Endodermal cell (in vitro differentiated cells): ENCODE data around the gene ANKRD42. TPM values are rescaled to one million over a fixed set of nuclear protein-coding genes. Genes with fewer than 3 reads are reported as not detected.

Experiments used
- DNase-seq: peaks from one replicate; pipeline ENCODE4 v3.0.0-alpha.2; 2017
- H3K27ac ChIP-seq: 2 replicates; pipeline ENCODE4 v1.5.1; 2013; ENCODE audit warnings: mild to moderate bottlenecking, low read depth, low read length, moderate library complexity
- H3K27me3 ChIP-seq: 2 replicates; pipeline ENCODE4 v1.6.1; 2013; ENCODE audit warnings: mild to moderate bottlenecking, low read length, moderate library complexity; ENCODE audit not compliant: insufficient read depth, control insufficient read depth, poor library complexity, severe bottlenecking
- H3K36me3 ChIP-seq: 2 replicates; pipeline ENCODE4 v1.7.0; 2013; ENCODE audit warnings: mild to moderate bottlenecking, low read length, moderate library complexity; ENCODE audit not compliant: control insufficient read depth, insufficient read depth
- H3K4me1 ChIP-seq: one replicate; pipeline ENCODE4 v1.7.0; 2013; ENCODE audit warnings: low read length; ENCODE audit not compliant: control insufficient read depth, insufficient read depth
- H3K4me3 ChIP-seq: 2 replicates; pipeline ENCODE4 v1.5.1; 2013; ENCODE audit warnings: mild to moderate bottlenecking, low read length, moderate library complexity
- H3K9ac ChIP-seq: 2 replicates; pipeline ENCODE4 v1.6.1; 2013; ENCODE audit warnings: mild to moderate bottlenecking, low read length, moderate library complexity; ENCODE audit not compliant: poor library complexity, severe bottlenecking; ENCODE audit errors: extremely low read depth
- H3K9me3 ChIP-seq: 2 replicates; pipeline ENCODE4 v1.6.1; 2013; ENCODE audit warnings: mild to moderate bottlenecking, low read length, moderate library complexity; ENCODE audit not compliant: control insufficient read depth
- H3K27ac Mint-ChIP-seq: 2 replicates; pipeline ENCODE4 v1.8.0; 2020; ENCODE audit warnings: mixed read lengths
- H3K27me3 Mint-ChIP-seq: 2 replicates; pipeline ENCODE4 v1.8.0; 2021; ENCODE audit warnings: mild to moderate bottlenecking, mixed read lengths; ENCODE audit not compliant: insufficient read depth
- H3K36me3 Mint-ChIP-seq: 2 replicates; pipeline ENCODE4 v1.8.0; 2020; ENCODE audit warnings: low read depth, mixed read lengths
- H3K4me1 Mint-ChIP-seq: 2 replicates; pipeline ENCODE4 v1.8.0; 2020; ENCODE audit warnings: mixed read lengths
- H3K4me3 Mint-ChIP-seq: 2 replicates; pipeline ENCODE4 v1.8.0; 2020; ENCODE audit warnings: mild to moderate bottlenecking, moderate library complexity, mixed read lengths
- H3K9me3 Mint-ChIP-seq: 2 replicates; pipeline ENCODE4 v1.8.0; 2020; ENCODE audit warnings: mild to moderate bottlenecking, mixed read lengths
- CTCF ChIP-seq: fragments of 200-600 bp; sonication (generic); conservative IDR thresholded peaks from 2 replicates; pipeline ENCODE4 v1.5.0; 2021; ENCODE audit warnings: antibody characterized with exemption, mild to moderate bottlenecking
- WGBS, 2 experiments: methylation state at CpG; one replicate each; pipeline versions ENCODE4 v1.1.5 to v1.1.7; 2013; ENCODE audit warnings: missing lambda C conversion rate in 2 of 2, mixed read lengths in 1 of 2; ENCODE audit not compliant: insufficient coverage in 1 of 2, insufficient read length in 1 of 2; 5-methylcytosine and 5-hydroxymethylcytosine counted together
- total RNA-seq, 2 donors: library from RNA; stranded (reverse); fragmentation: NEBNext Ultra II Directional in 1 of 2; extraction: Animal tissue kit (Norgen Biotek cat#: 25700) in 1 of 2; gene quantifications; 2 replicates in 1 of 2; 3 replicates in 1 of 2; pipeline ENCODE4 v1.2.1, GENCODE V29; 2021

Gene ANKRD42
- total RNA-seq, 2 donors from 2014 or later: 11.1 to 11.4 TPM

DNA sequence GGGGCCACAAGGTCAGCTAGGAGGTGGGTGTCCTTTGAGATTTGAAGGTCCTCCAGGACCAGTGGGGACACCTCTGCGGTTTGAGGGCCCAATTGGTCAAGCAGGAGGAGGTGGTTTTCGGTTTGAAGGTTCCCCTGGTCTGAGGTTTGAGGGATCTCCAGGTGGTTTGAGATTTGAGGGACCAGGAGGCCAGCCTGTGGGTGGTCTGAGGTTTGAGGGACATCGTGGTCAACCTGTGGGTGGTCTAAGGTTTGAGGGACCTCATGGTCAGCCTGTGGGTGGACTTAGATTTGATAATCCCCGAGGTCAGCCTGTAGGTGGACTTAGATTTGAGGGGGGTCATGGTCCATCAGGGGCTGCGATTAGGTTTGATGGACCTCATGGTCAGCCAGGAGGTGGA is 24.8 kb upstream of the ANKRD42 start:
- Mint-ChIP-seq H3K27ac (no peak overlapping the region), H3K4me1 (peaks cover 16% of the 10 kb centered on the region), H3K4me3 (no peak overlapping the region), H3K27me3 (no peaks in the 10 kb centered on the region), H3K36me3 (peaks cover 76% of the 10 kb centered on the region), H3K9me3 (no peaks in the 10 kb centered on the region)
- TF ChIP-seq CTCF: no peak
- DNase-seq: no peak
- H3K27me3 ChIP-seq: no peaks in the 10 kb centered on the region
- H3K36me3 ChIP-seq: peaks cover 94% of the 10 kb centered on the region
- no peak overlapping the region for H3K4me3 ChIP-seq
- WGBS, 2 experiments: 95 to 96% methylated on average over 4 to 5 of the region's 5 CpGs
- no peak overlapping the region for H3K9ac ChIP-seq
- H3K27ac ChIP-seq: no peak overlapping the region
- H3K9me3 ChIP-seq: peaks cover 17% of the 10 kb centered on the region
- H3K4me1 ChIP-seq: no peaks in the 10 kb centered on the region

DNA sequence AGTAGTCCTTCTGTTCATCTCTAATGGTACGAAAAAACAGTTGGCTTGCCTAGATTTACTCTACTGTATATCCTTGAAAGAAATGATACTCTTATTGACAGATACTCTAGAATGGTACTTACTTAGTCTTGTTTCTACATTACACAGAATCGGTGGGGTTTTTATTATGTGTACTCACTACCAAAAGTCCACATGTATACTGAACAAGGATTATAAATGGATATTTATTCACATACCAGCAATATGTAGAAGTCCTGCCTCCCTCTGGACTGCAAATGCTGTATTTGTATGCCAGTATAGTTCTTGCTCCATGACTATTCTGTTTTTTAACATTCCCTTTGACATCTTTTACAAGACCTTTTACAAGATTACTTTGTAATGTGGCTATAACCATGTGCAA is 22.6 kb upstream of the ANKRD42 start:
- Mint-ChIP-seq H3K27me3 (no peaks in the 10 kb centered on the region), H3K36me3 (peaks cover 73% of the 10 kb centered on the region), H3K27ac (no peak overlapping the region), H3K4me1 (peaks cover 16% of the 10 kb centered on the region), H3K4me3 (no peak overlapping the region), H3K9me3 (no peaks in the 10 kb centered on the region)
- no peak for DNase-seq
- no peak overlapping the region for H3K27ac ChIP-seq
- peak overlapping the region; percentile 68 for H3K4me3 ChIP-seq
- no peaks in the 10 kb centered on the region for H3K27me3 ChIP-seq
- TF ChIP-seq CTCF: no peak
- H3K9ac ChIP-seq: no peak overlapping the region
- H3K9me3 ChIP-seq: peaks cover 12% of the 10 kb centered on the region
- no peaks in the 10 kb centered on the region for H3K4me1 ChIP-seq
- H3K36me3 ChIP-seq: peaks cover 92% of the 10 kb centered on the region
- WGBS, 2 experiments: 86 to 94% methylated on average over 1 to 2 of the region's 2 CpGs

- Histone ChIP-seq H3K9me3 (peaks cover 2% of the 10 kb centered on the region), H3K27me3 (no peaks in the 10 kb centered on the region), H3K27ac (no peak overlapping the region), H3K4me3 (no peak overlapping the region), H3K36me3 (peaks cover 92% of the 10 kb centered on the region), H3K4me1 (no peaks in the 10 kb centered on the region), H3K9ac (no peak overlapping the region)
- Mint-ChIP-seq H3K4me1 (peaks cover 16% of the 10 kb centered on the region), H3K27ac (no peak overlapping the region), H3K27me3 (no peaks in the 10 kb centered on the region), H3K4me3 (no peak overlapping the region), H3K36me3 (peaks cover 73% of the 10 kb centered on the region), H3K9me3 (no peaks in the 10 kb centered on the region)
- 93 to 96% methylated on average over 4 of the region's 4 CpGs for WGBS, 2 experiments
- DNase-seq: no peak
- no peak for TF ChIP-seq CTCF
Measured at GRCh38 chr11:83172551-83172950, 21.0 kb upstream of the ANKRD42 start.
